Testis (tissue), 3 donors: Measurements from ENCODE around the gene ADAMTSL2. TPM values are rescaled to one million over a fixed set of nuclear protein-coding genes. Genes with fewer than 3 reads are reported as not detected.

Source experiments
- DNase-seq: peaks from one replicate; pipeline ENCODE4 v3.0.0-alpha.2; 2019
- H3K27ac ChIP-seq, 2 donors: fragments of 200-600 bp; sonication (generic); one replicate each; pipeline ENCODE4 v1.5.1; 2019
- H3K27me3 ChIP-seq: fragments of 200-600 bp; sonication (generic); one replicate; pipeline ENCODE4 v1.5.1; 2019
- H3K36me3 ChIP-seq: fragments of 200-600 bp; sonication (generic); one replicate; pipeline ENCODE4 v1.5.1; 2017; ENCODE audit warnings: low read depth; ENCODE audit errors: missing control alignments
- H3K4me1 ChIP-seq: fragments of 200-600 bp; sonication (generic); one replicate; pipeline ENCODE4 v1.5.1; 2019
- H3K4me3 ChIP-seq, 2 donors: fragments of 200-600 bp; sonication (generic); one replicate each; pipeline ENCODE4 v1.5.1; 2017 to 2019
- H3K9me3 ChIP-seq: fragments of 200-600 bp; sonication (generic); one replicate; pipeline ENCODE4 v1.5.1; 2017
- CTCF ChIP-seq, 3 experiments: fragments of 450-650 bp in 2 of 3; fragments of 200-600 bp in 1 of 3; sonication (generic) in 1 of 3; IDR thresholded peaks; one replicate each; pipeline ENCODE4 v1.5.1; 2016 to 2019; ENCODE audit warnings: antibody characterized with exemption in 3 of 3, mild to moderate bottlenecking in 2 of 3, moderate library complexity in 1 of 3
- POLR2A ChIP-seq: fragments of 450-650 bp; IDR thresholded peaks from one replicate; pipeline ENCODE4 v1.6.1; 2017; ENCODE audit warnings: antibody characterized with exemption, mild to moderate bottlenecking, moderate library complexity
- WGBS, 2 donors: methylation state at CpG; one replicate each; pipeline ENCODE4 v1.1.5; 2018; 5-methylcytosine and 5-hydroxymethylcytosine counted together
- intact Hi-C: fragments of 100-400 bp; cut with DNase I; formaldehyde crosslinking; loops from one replicate; pipeline ENCODE4 v1.15.1; 2023; ENCODE audit warnings: low total_unique reads
- polyA plus RNA-seq: library from polyadenylated mRNA; stranded (reverse); fragments of 350-450 nt; fragmentation: Illumina TruSeq; extraction: RNeasy Lipid Tissue Mini Kit (QIAGEN cat#74804); gene quantifications from one replicate; pipeline ENCODE4 v1.2.3, GENCODE V29; 2014; ENCODE audit warnings: low read depth, low replicate concordance; ENCODE audit not compliant: insufficient read depth
- total RNA-seq, 2 donors: library from RNA; depleted of rRNA; stranded (reverse); fragments of >200 nt; gene quantifications; one replicate each; pipeline ENCODE4 v1.2.3, GENCODE V29; 2016

Gene ADAMTSL2
- total and polyA plus RNA-seq, 3 donors from 2014 or later: 3.8 to 11.1 (median 9.4) TPM

DNA sequence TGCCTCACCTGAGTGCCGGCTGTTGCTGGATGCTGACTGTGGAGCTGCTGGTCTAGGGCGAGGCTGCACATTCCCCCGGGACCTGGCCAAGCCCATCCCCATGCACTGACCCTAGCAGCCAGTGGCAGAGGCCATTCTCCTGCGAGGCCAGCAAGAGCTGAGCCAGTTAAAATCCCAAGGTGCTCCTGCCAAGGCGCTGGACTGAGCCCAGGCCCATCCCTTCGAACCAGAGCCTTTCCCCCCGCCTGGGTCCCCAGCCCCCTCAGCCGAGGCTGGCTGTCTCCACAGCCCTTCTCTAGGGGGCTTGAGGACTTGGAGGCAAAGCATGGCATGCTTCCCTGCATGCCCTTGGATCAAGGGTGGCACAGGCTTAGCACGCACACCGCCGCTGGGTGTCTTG lies 1.6 kb downstream of the ADAMTSL2 start:
- H3K27me3 ChIP-seq: no peaks in the 10 kb centered on the region
- no peak overlapping the region for H3K27ac ChIP-seq
- no peak for TF ChIP-seq CTCF (IDR thresholded peaks at IDR 0.05)
- no peak for TF ChIP-seq POLR2A
- no peak for DNase-seq
- 78 to 90% methylated on average over 3 to 11 of the region's 11 CpGs for WGBS, 2 donors
- intact Hi-C loops: loop anchor here (10.0 kb wide), 1 partner anchor 199 kb away; the partner anchor contains the start of gene SARDH
- no peak overlapping the region for H3K4me3 ChIP-seq
- H3K4me1 ChIP-seq: peaks cover 36% of the 10 kb centered on the region
- H3K36me3 ChIP-seq: no peaks in the 10 kb centered on the region
- no peaks in the 10 kb centered on the region for H3K9me3 ChIP-seq

- Histone ChIP-seq H3K4me1 (peaks cover 34% of the 10 kb centered on the region), H3K27me3 (no peaks in the 10 kb centered on the region), H3K36me3 (no peaks in the 10 kb centered on the region), H3K27ac (no peak overlapping the region), H3K4me3 (no peak overlapping the region), H3K9me3 (no peaks in the 10 kb centered on the region)
- WGBS, 2 donors: 93 to 100% methylated on average over 1 to 7 of the region's 9 CpGs
- intact Hi-C loops: loop anchor here (10.0 kb wide), 1 partner anchor 198 kb away; the partner anchor contains the start of gene SARDH
- TF ChIP-seq CTCF (IDR thresholded peaks at IDR 0.05) (no peak), POLR2A (no peak)
- DNase-seq: no peak
Observed at GRCh38 chr9:133536536-133536935, 2.0 kb downstream of the ADAMTSL2 start.

- 95% methylated on average over 16 of the region's 16 CpGs; no CpG with 5 or more reads in 1 of the 2 donors for WGBS, 2 donors
- intact Hi-C loops: loop anchor here (10.0 kb wide), 1 partner anchor 198 kb away; the partner anchor contains the start of gene SARDH
- no peak for DNase-seq
- Histone ChIP-seq H3K27ac (no peak overlapping the region), H3K4me1 (peaks cover 34% of the 10 kb centered on the region), H3K4me3 (no peak overlapping the region), H3K27me3 (no peaks in the 10 kb centered on the region), H3K36me3 (no peaks in the 10 kb centered on the region), H3K9me3 (no peaks in the 10 kb centered on the region)
- TF ChIP-seq CTCF (IDR thresholded peaks at IDR 0.05): no peak
- TF ChIP-seq POLR2A: no peak
Observed at GRCh38 chr9:133537257-133537656, 2.8 kb downstream of the ADAMTSL2 start.

- H3K4me1 ChIP-seq: peaks cover 34% of the 10 kb centered on the region
- WGBS, 2 donors: 82 to 88% methylated on average over 4 to 14 of the region's 14 CpGs
- no peaks in the 10 kb centered on the region for H3K36me3 ChIP-seq
- H3K27me3 ChIP-seq: no peaks in the 10 kb centered on the region
- DNase-seq: no peak
- H3K4me3 ChIP-seq: no peak overlapping the region
- H3K27ac ChIP-seq: no peak overlapping the region
- TF ChIP-seq CTCF (IDR thresholded peaks at IDR 0.05): no peak
- no peak for TF ChIP-seq POLR2A
- H3K9me3 ChIP-seq: no peaks in the 10 kb centered on the region
- intact Hi-C loops: loop anchor here (10.0 kb wide), 1 partner anchor 197 kb away; the partner anchor contains the start of gene SARDH
Observed at GRCh38 chr9:133538176-133538575, 3.7 kb downstream of the ADAMTSL2 start.
